NB4 (cell line): ENCODE data around the gene MEGF11.

Source experiments
- MYC ChIP-seq: IDR thresholded peaks from 2 replicates; pipeline ENCODE4 v1.6.1; 2011; ENCODE audit warnings: low read depth, low read length
- POLR2A ChIP-seq: IDR thresholded peaks from 2 replicates; pipeline ENCODE4 v1.6.1; 2011; ENCODE audit warnings: mild to moderate bottlenecking; ENCODE audit not compliant: insufficient read length; ENCODE audit errors: extremely low read depth
- TF ChIP-seq, protein P1 (sequence below): IDR thresholded peaks from one replicate; pipeline ENCODE4 v1.5.1; 2012; ENCODE audit warnings: low read depth, low read length
- TF ChIP-seq, protein P2 (sequence below): IDR thresholded peaks from 2 replicates; pipeline ENCODE4 v1.6.1; 2011; ENCODE audit warnings: low read depth, low read length

DNA sequence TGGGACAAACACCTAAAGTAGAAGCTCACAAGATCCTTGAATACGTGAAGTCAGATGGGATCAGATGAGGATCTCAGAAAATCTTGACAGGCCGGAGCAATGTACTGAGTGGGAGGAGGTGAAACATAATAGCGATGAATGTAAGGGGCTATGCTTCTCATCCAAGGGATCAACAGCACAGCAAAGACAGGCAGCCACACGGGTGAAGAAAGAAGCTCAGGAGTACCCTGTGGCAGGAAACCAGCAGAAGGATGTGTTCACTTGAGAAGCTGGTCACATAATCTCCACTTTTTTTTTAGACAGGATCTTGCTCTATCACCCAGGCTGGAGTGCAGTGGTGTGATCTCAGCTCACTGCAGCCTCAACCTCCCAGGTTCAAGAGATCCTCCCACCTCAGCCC is 92.4 kb downstream of the MEGF11 start:
- TF ChIP-seq, protein P1, sequence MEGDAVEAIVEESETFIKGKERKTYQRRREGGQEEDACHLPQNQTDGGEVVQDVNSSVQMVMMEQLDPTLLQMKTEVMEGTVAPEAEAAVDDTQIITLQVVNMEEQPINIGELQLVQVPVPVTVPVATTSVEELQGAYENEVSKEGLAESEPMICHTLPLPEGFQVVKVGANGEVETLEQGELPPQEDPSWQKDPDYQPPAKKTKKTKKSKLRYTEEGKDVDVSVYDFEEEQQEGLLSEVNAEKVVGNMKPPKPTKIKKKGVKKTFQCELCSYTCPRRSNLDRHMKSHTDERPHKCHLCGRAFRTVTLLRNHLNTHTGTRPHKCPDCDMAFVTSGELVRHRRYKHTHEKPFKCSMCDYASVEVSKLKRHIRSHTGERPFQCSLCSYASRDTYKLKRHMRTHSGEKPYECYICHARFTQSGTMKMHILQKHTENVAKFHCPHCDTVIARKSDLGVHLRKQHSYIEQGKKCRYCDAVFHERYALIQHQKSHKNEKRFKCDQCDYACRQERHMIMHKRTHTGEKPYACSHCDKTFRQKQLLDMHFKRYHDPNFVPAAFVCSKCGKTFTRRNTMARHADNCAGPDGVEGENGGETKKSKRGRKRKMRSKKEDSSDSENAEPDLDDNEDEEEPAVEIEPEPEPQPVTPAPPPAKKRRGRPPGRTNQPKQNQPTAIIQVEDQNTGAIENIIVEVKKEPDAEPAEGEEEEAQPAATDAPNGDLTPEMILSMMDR, result no peak
- TF ChIP-seq POLR2A (no peak), MYC (no peak)
- TF ChIP-seq, protein P2, sequence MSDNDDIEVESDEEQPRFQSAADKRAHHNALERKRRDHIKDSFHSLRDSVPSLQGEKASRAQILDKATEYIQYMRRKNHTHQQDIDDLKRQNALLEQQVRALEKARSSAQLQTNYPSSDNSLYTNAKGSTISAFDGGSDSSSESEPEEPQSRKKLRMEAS, result no peak
